HFF-Myc (cell line): Measurements from ENCODE around the gene NLGN1.

Experiments
- DNase-seq: peaks from one replicate; pipeline ENCODE4 v3.0.0-alpha.2; 2011; ENCODE audit warnings: low read depth; ENCODE audit errors: extremely low read depth
- H3K4me3 ChIP-seq: replicated peaks from 2 replicates; pipeline ENCODE4 v1.5.1; 2011; ENCODE audit warnings: low read depth, mild to moderate bottlenecking, control low read depth, low read length
- CTCF ChIP-seq: IDR thresholded peaks from 2 replicates; pipeline ENCODE4 v1.5.1; 2012; ENCODE audit warnings: mild to moderate bottlenecking, low read depth, low read length, control low read depth; ENCODE audit errors: missing control alignments

The NLGN1 gene

DNA sequence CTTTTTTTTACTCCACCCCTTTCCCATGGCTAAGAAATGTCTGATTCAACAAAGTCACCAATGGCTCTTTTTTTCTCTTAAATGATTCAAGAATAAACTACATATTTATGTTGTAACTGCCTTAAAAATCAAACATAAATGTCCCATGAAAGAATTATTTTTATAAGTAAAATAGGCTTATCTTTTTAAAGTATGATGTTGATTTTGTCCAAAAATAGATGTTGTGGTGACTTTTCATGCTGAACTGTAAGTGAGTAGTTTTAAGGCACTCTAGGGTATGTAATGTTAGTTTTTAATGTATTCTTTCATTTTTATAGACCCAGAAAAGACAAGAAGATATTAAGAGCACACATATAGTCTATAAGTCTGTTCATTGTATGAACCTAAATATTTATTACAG lies 594.9 kb downstream of the NLGN1 start:
- H3K4me3 ChIP-seq, result no peak overlapping the region
- no peak for DNase-seq
- no peak for TF ChIP-seq CTCF

DNA sequence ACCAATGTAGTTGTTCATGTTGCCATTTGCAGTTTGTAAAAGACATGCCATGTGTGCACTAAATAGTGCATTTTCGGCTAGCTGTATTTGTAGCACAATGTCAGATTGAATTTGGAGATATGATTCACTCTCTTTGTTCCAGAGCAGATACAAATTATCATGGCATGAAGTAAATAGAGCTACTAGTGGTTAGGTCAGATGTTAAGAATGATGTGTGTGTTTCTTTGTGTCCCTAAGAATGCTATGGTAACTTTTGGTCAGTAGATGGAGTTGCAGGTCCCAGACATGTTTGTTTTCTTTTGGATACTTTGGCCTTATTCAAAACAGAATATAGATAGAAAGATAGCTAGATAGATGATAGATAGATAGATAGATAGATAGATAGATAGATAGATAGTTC lies 595.8 kb downstream of the NLGN1 start:
- H3K4me3 ChIP-seq, result no peak overlapping the region
- peak; percentile 55 for DNase-seq
- TF ChIP-seq CTCF, result peak; percentile 38

DNA sequence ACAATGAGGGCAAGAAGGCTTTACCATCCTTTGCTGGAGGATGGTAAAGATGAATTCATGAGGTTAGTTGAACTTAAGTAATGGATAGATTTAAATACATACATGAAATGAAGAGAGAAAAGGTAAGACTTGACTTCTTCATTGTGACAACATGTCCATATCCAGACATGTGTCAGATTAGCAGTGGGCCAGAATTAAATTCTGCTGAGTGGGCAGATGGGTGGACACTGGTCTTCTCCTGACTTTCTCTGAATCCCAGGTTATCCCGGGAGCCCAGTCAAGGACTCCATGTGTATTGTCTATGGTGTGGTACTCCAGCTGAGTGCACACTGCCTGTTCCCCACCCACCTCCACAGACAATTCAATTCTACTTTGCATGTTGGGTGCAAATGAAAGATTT lies 603.1 kb downstream of the NLGN1 start:
- H3K4me3 ChIP-seq, result no peak overlapping the region
- no peak for TF ChIP-seq CTCF

DNA sequence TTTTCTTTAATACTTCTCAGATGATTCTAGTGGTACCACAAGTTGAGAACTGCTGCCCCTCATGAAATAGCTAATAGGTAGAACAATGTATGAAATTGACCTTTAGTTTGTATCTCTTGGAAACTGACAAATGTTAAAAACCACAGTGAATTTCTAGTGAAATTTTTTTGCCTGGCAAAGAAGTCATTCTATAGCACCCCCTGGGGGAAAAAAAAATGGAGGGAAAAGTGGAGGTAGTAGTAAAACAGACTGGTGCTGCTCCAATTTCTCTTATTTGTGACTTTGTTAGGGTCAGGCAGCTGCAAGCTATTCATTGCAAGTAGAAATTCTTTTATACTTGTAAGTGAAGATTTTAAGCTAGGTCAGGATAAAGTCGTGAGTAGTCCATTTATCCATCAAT lies 605.0 kb downstream of the NLGN1 start:
- no peak for DNase-seq
- peak; percentile 3 for TF ChIP-seq CTCF
- H3K4me3 ChIP-seq, result no peak overlapping the region

More for the DNA sequence above, 603.1 kb downstream of the NLGN1 start:
- DNase-seq, result no peak

DNA sequence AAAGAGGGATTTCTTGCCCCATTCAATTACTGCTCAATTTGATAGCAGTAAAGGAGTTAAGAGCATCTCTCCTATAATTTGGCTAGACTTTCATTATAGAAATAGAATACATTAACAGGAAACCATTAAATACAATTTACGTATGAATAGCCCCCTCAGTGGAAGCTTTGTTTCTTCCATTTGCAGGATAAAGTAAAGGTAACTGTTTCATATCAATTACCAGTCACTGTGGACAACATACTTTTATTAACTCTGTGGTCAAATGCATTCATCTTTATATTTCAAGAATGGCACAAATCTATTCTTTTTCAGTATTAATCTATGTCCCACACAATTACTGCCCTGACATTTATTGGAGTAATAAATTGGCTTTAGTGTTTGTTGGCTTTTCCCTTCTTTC lies 613.4 kb downstream of the NLGN1 start:
- no peak overlapping the region for H3K4me3 ChIP-seq
- no peak for TF ChIP-seq CTCF
- DNase-seq, result no peak

DNA sequence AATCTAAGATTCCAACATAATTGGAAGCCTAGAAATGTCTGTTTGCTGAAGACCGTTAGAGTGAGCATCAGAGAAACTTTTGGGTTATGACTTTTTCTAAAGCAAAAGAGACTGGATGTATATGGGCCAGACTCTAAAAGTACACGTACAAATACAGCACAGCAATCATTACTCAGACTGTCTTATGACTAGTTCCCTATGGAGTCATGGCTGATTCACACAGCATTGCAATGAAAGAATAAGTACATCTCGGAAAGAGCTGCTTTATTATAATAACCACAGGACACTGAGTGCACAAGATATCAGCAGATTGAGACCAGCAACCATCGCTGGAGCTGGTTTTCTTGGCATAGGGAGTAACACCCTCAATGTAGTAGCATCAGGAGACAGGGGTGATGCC lies 618.6 kb downstream of the NLGN1 start:
- no peak overlapping the region for H3K4me3 ChIP-seq
- no peak for TF ChIP-seq CTCF
- no peak for DNase-seq

DNA sequence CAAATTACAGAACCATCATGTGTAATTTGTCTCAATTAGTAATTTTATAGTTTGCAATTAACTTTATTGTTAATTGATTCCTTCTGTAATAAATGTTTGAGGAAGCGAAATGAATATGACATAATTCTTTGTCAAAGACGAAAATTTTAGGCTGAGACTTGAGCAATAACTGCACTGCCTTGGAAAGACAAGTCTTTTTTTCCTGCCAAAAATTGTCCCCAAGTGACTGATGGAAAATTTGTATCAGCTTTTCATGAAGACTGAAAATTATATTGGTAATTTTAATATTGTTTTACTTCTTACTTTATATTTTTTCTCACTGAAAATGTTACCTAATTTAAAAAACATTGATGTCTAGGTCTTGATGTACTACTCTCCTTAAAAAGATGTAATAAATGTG lies 622.6 kb downstream of the NLGN1 start:
- DNase-seq, result no peak
- no peak overlapping the region for H3K4me3 ChIP-seq
- TF ChIP-seq CTCF, result no peak
